Neural crest cell (in vitro differentiated cells): ENCODE results near the gene WDR47. TPM values are rescaled to one million over a fixed set of nuclear protein-coding genes. Genes with fewer than 3 reads are reported as not detected.
"Not testable (repeated sequence)": the region's sequence is repeated elsewhere in the genome, so short reads cannot be mapped to it uniquely, and the experiment has no call there.

Source experiments
- DNase-seq: peaks from one replicate; pipeline ENCODE4 v3.0.0; 2021; ENCODE audit warnings: low read depth, mixed read lengths, low spot score
- H3K27ac Mint-ChIP-seq: one replicate; pipeline ENCODE4 v1.8.0; 2021; ENCODE audit warnings: mild to moderate bottlenecking, mixed read lengths; ENCODE audit not compliant: unreplicated experiment
- H3K27me3 Mint-ChIP-seq: 2 replicates; pipeline ENCODE4 v1.8.0; 2021; ENCODE audit warnings: low read depth, mild to moderate bottlenecking, mixed read lengths
- H3K36me3 Mint-ChIP-seq: 2 replicates; pipeline ENCODE4 v1.8.0; 2021; ENCODE audit warnings: low read depth, mild to moderate bottlenecking, mixed read lengths
- H3K4me1 Mint-ChIP-seq: 2 replicates; pipeline ENCODE4 v1.8.0; 2021; ENCODE audit warnings: mixed read lengths
- H3K4me3 Mint-ChIP-seq: one replicate; pipeline ENCODE4 v1.8.0; 2021; ENCODE audit warnings: mild to moderate bottlenecking, mixed read lengths
- H3K9me3 Mint-ChIP-seq: 2 replicates; pipeline ENCODE4 v1.8.0; 2021; ENCODE audit warnings: mixed read lengths
- CTCF ChIP-seq: fragments of 200-600 bp; sonication (generic); conservative IDR thresholded peaks from 2 replicates; pipeline ENCODE4 v1.5.0; 2021; ENCODE audit warnings: antibody characterized with exemption, mild to moderate bottlenecking
- total RNA-seq: library from RNA; stranded (reverse); gene quantifications from 2 replicates; pipeline ENCODE4 v1.2.1, GENCODE V29; 2021

WDR47 gene
- total RNA-seq, 1 donor from 2014 or later: 18.0 TPM

- peaks cover 19% of the 10 kb centered on the region for H3K36me3 Mint-ChIP-seq
- no peaks in the 10 kb centered on the region for H3K27me3 Mint-ChIP-seq
- no peak for TF ChIP-seq CTCF
- DNase-seq: no peak
- H3K27ac Mint-ChIP-seq: no peak overlapping the region
- H3K4me1 Mint-ChIP-seq: no peaks in the 10 kb centered on the region
- no peaks in the 10 kb centered on the region for H3K9me3 Mint-ChIP-seq
- no peak overlapping the region for H3K4me3 Mint-ChIP-seq
Observed at GRCh38 chr1:109020693-109021257, 21.1 kb downstream of the WDR47 start.

- not testable (repeated sequence) for H3K27ac Mint-ChIP-seq, H3K27me3 Mint-ChIP-seq, H3K4me3 Mint-ChIP-seq, DNase-seq, H3K4me1 Mint-ChIP-seq, H3K9me3 Mint-ChIP-seq
- H3K36me3 Mint-ChIP-seq: peaks cover 20% of the 10 kb centered on the region
Observed at GRCh38 chr1:109017719-109018118, 24.2 kb downstream of the WDR47 start.

GRCh38 chr1:109017134-109017533 is 24.8 kb downstream of the WDR47 start:
- H3K4me3 Mint-ChIP-seq: no peak overlapping the region
- H3K4me1 Mint-ChIP-seq: no peaks in the 10 kb centered on the region
- no peak for TF ChIP-seq CTCF
- peaks cover 20% of the 10 kb centered on the region for H3K36me3 Mint-ChIP-seq
- DNase-seq: no peak
- H3K27me3 Mint-ChIP-seq: no peaks in the 10 kb centered on the region
- H3K9me3 Mint-ChIP-seq: no peaks in the 10 kb centered on the region
- H3K27ac Mint-ChIP-seq: no peak overlapping the region

- H3K4me3 Mint-ChIP-seq: no peak overlapping the region
- no peak for DNase-seq
- no peak overlapping the region for H3K27ac Mint-ChIP-seq
- H3K4me1 Mint-ChIP-seq: no peaks in the 10 kb centered on the region
- H3K36me3 Mint-ChIP-seq: peaks cover 7% of the 10 kb centered on the region
- no peak for TF ChIP-seq CTCF
- H3K27me3 Mint-ChIP-seq: no peaks in the 10 kb centered on the region
- H3K9me3 Mint-ChIP-seq: no peaks in the 10 kb centered on the region
Observed at GRCh38 chr1:109011335-109011734, 30.6 kb downstream of the WDR47 start.

GRCh38 chr1:108996622-108997021 is 45.3 kb downstream of the WDR47 start:
- not testable (repeated sequence) for H3K9me3 Mint-ChIP-seq, H3K27ac Mint-ChIP-seq, H3K4me1 Mint-ChIP-seq, DNase-seq, H3K27me3 Mint-ChIP-seq, H3K4me3 Mint-ChIP-seq
- peaks cover 38% of the 10 kb centered on the region for H3K36me3 Mint-ChIP-seq

GRCh38 chr1:108983114-108983513 is 58.8 kb downstream of the WDR47 start:
- Mint-ChIP-seq H3K4me1 (no peaks in the 10 kb centered on the region), H3K36me3 (peaks cover 18% of the 10 kb centered on the region), H3K27me3 (no peaks in the 10 kb centered on the region), H3K27ac (no peak overlapping the region), H3K4me3 (no peak overlapping the region), H3K9me3 (no peaks in the 10 kb centered on the region)
- TF ChIP-seq CTCF: no peak
- no peak for DNase-seq
